WTC11 (cell line): Measurements from ENCODE around the gene EXOC6. TPM values are rescaled to one million over a fixed set of nuclear protein-coding genes. Genes with fewer than 3 reads are reported as not detected.

Source experiments
- ATAC-seq: fragments of 200-7000 bp; cut with Tn5 transposase; 2 replicates; pipeline ENCODE4 v1.10.0; 2021; ENCODE audit warnings: mild to moderate bottlenecking, moderate library complexity
- CTCF ChIA-PET: fragments of 300-600 bp; sonication (Branson Sonifier 250); formaldehyde crosslinking; loops from one replicate; lab custom pipeline; 2021; ENCODE audit warnings: antibody characterized with exemption; lab: Charles Lee
- POLR2A ChIA-PET: fragments of 350-600 bp; sonication (Branson Sonifier 250); formaldehyde crosslinking; loops from one replicate; lab custom pipeline; 2021; ENCODE audit warnings: antibody characterized with exemption; lab: Charles Lee
- DNase-seq: peaks from one replicate; pipeline ENCODE4 v3.0.0; 2021; ENCODE audit warnings: low spot score
- H3K27ac Mint-ChIP-seq: 2 replicates; pipeline ENCODE4 v1.8.0; 2021; ENCODE audit warnings: mixed read lengths
- H3K27me3 Mint-ChIP-seq: 2 replicates; pipeline ENCODE4 v1.8.0; 2021; ENCODE audit warnings: low read depth, mild to moderate bottlenecking, moderate library complexity, mixed read lengths
- H3K36me3 Mint-ChIP-seq: 2 replicates; pipeline ENCODE4 v1.8.0; 2021; ENCODE audit warnings: mixed read lengths
- H3K4me1 Mint-ChIP-seq: 2 replicates; pipeline ENCODE4 v1.8.0; 2022; ENCODE audit warnings: mixed read lengths
- H3K4me3 Mint-ChIP-seq: 2 replicates; pipeline ENCODE4 v1.8.0; 2021; ENCODE audit warnings: mild to moderate bottlenecking, moderate library complexity, mixed read lengths
- H3K9me3 Mint-ChIP-seq: 2 replicates; pipeline ENCODE4 v1.8.0; 2021; ENCODE audit warnings: mixed read lengths
- AR ChIP-seq: fragments of 250-450 bp; sonication (Bioruptor Pico); IDR thresholded peaks from 2 replicates; pipeline ENCODE4 v1.9.0; 2021; ENCODE audit warnings: mild to moderate bottlenecking
- E2F4 ChIP-seq: sonication (generic); formaldehyde crosslinking; IDR thresholded peaks from 2 replicates; pipeline ENCODE4 v1.8.1; 2022; ENCODE audit warnings: low read depth, mild to moderate bottlenecking, moderate library complexity, missing genetic modification reagents, borderline replicate concordance
- EMX1 ChIP-seq: fragments of 250-450 bp; sonication (Bioruptor Pico); IDR thresholded peaks from 2 replicates; pipeline ENCODE4 v1.8.0; 2021; ENCODE audit warnings: mild to moderate bottlenecking
- ESRRA ChIP-seq: sonication (generic); formaldehyde crosslinking; IDR thresholded peaks from 2 replicates; pipeline ENCODE4 v1.8.1; 2022; ENCODE audit warnings: mild to moderate bottlenecking, missing genetic modification reagents, borderline replicate concordance
- ETV6 ChIP-seq: sonication (generic); formaldehyde crosslinking; IDR thresholded peaks from 2 replicates; pipeline ENCODE4 v1.8.1; 2022; ENCODE audit warnings: mild to moderate bottlenecking, missing genetic modification reagents
- FOXK1 ChIP-seq: sonication (generic); formaldehyde crosslinking; IDR thresholded peaks from 2 replicates; pipeline ENCODE4 v1.8.0; 2022; ENCODE audit warnings: mild to moderate bottlenecking, moderate library complexity, missing genetic modification reagents
- FOXP4 ChIP-seq: sonication (generic); formaldehyde crosslinking; IDR thresholded peaks from 2 replicates; pipeline ENCODE4 v1.8.0; 2022; ENCODE audit warnings: mild to moderate bottlenecking, missing genetic modification reagents
- IRF1 ChIP-seq: sonication (generic); formaldehyde crosslinking; IDR thresholded peaks from 2 replicates; pipeline ENCODE4 v1.8.0; 2023; ENCODE audit warnings: missing genetic modification reagents
- JUN ChIP-seq: sonication (generic); formaldehyde crosslinking; IDR thresholded peaks from 2 replicates; pipeline ENCODE4 v1.8.0; 2023; ENCODE audit warnings: mild to moderate bottlenecking, missing genetic modification reagents
- MAX ChIP-seq: sonication (generic); formaldehyde crosslinking; IDR thresholded peaks from 2 replicates; pipeline ENCODE4 v1.8.0; 2022; ENCODE audit warnings: mild to moderate bottlenecking, missing genetic modification reagents
- NFE2L1 ChIP-seq: sonication (generic); formaldehyde crosslinking; IDR thresholded peaks from 2 replicates; pipeline ENCODE4 v1.8.1; 2023; ENCODE audit warnings: missing genetic modification reagents
- NR1H2 ChIP-seq: sonication (generic); formaldehyde crosslinking; IDR thresholded peaks from 2 replicates; pipeline ENCODE4 v1.9.0; 2021; ENCODE audit warnings: mild to moderate bottlenecking, moderate library complexity, missing genetic modification reagents
- PRDM15 ChIP-seq: sonication (generic); formaldehyde crosslinking; IDR thresholded peaks from 2 replicates; pipeline ENCODE4 v1.8.0; 2022; ENCODE audit warnings: missing genetic modification reagents
- PRRX2 ChIP-seq: fragments of 250-450 bp; sonication (Bioruptor Pico); IDR thresholded peaks from 2 replicates; pipeline ENCODE4 v1.8.0; 2021; ENCODE audit warnings: mild to moderate bottlenecking
- RORB ChIP-seq: fragments of 250-450 bp; sonication (Bioruptor Pico); IDR thresholded peaks from 2 replicates; pipeline ENCODE4 v1.9.0; 2021; ENCODE audit warnings: mild to moderate bottlenecking
- SP1 ChIP-seq: sonication (generic); formaldehyde crosslinking; conservative IDR thresholded peaks from 2 replicates; pipeline ENCODE4 v1.8.1; 2022; ENCODE audit warnings: missing genetic modification reagents
- TCF7 ChIP-seq: sonication (generic); formaldehyde crosslinking; IDR thresholded peaks from 2 replicates; pipeline ENCODE4 v1.8.0; 2022; ENCODE audit warnings: mild to moderate bottlenecking, low read depth, missing genetic modification reagents, moderate library complexity
- ZNF138 ChIP-seq: sonication (generic); formaldehyde crosslinking; conservative IDR thresholded peaks from 2 replicates; pipeline ENCODE4 v1.8.1; 2022; ENCODE audit warnings: mild to moderate bottlenecking, moderate library complexity, missing genetic modification reagents
- ZNF281 ChIP-seq: sonication (generic); formaldehyde crosslinking; IDR thresholded peaks from 2 replicates; pipeline ENCODE4 v1.8.0; 2023; ENCODE audit warnings: mild to moderate bottlenecking, missing genetic modification reagents
- ZNF416 ChIP-seq: fragments of 250-450 bp; sonication (Bioruptor Pico); IDR thresholded peaks from 2 replicates; pipeline ENCODE4 v1.9.0; 2021; ENCODE audit warnings: mild to moderate bottlenecking, inconsistent platforms
- total RNA-seq: library from RNA; stranded (reverse); gene quantifications from 3 replicates; pipeline ENCODE4 v1.2.3, GENCODE V29; 2021

Gene EXOC6
- total RNA-seq, 1 experiment from 2014 or later, result 5.0 TPM

- TF ChIP-seq ESRRA (CRISPR knock-in tag), result no peak
- no peak for TF ChIP-seq FOXK1 (CRISPR knock-in tag)
- TF ChIP-seq IRF1 (CRISPR knock-in tag), result no peak
- TF ChIP-seq MAX (CRISPR knock-in tag), result no peak
- TF ChIP-seq PRRX2 (CRISPR knock-in tag), result no peak
- TF ChIP-seq EMX1, result no peak
- no peak for TF ChIP-seq FOXP4
- no peak for TF ChIP-seq ETV6 (CRISPR knock-in tag)
These were observed 38.5 kb upstream of the EXOC6 start (continued) for GRCh38 chr10:92809840-92810239.

GRCh38 chr10:92810934-92811532, 37.3 kb upstream of the EXOC6 start:
- no peak overlapping the region for H3K4me3 Mint-ChIP-seq
- ChIA-PET POLR2A (no interaction called here), CTCF (interaction anchor here (1.0 kb wide), 1 partner anchor 28 kb away, joined by 3 read pairs; no protein-coding TSS in a partner anchor)
- no peaks in the 10 kb centered on the region for H3K9me3 Mint-ChIP-seq
- TF ChIP-seq RORB (CRISPR knock-in tag) (0 out of 2 replicates have a peak, but pooled peaks have one; percentile 21), ZNF416 (CRISPR knock-in tag) (no peak), E2F4 (no peak), JUN (CRISPR knock-in tag) (no peak)
- peaks cover 4% of the 10 kb centered on the region; the same call in 1 of the 2 replicates for H3K27me3 Mint-ChIP-seq
- H3K36me3 Mint-ChIP-seq, result no peaks in the 10 kb centered on the region
- ATAC-seq (no peak), DNase-seq (no peak)
- H3K4me1 Mint-ChIP-seq, result peaks cover 5% of the 10 kb centered on the region
- no peak overlapping the region for H3K27ac Mint-ChIP-seq

- no peak overlapping the region for H3K4me3 Mint-ChIP-seq
- ChIA-PET POLR2A (no interaction called here), CTCF (no interaction called here)
- H3K36me3 Mint-ChIP-seq, result no peaks in the 10 kb centered on the region
- no peak for ATAC-seq
- no peaks in the 10 kb centered on the region for H3K4me1 Mint-ChIP-seq
- H3K9me3 Mint-ChIP-seq, result no peaks in the 10 kb centered on the region
- H3K27me3 Mint-ChIP-seq, result peaks cover 4% of the 10 kb centered on the region
- H3K27ac Mint-ChIP-seq, result no peak overlapping the region
- no peak for DNase-seq
- no peak for TF ChIP-seq PRDM15 (CRISPR knock-in tag)
- no peak for TF ChIP-seq SP1 (CRISPR knock-in tag)
- no peak for TF ChIP-seq TCF7 (CRISPR knock-in tag)
- no peak for TF ChIP-seq FOXK1 (CRISPR knock-in tag)
- no peak for TF ChIP-seq AR (CRISPR knock-in tag)
- TF ChIP-seq NR1H2, result no peak
- TF ChIP-seq ZNF281 (CRISPR knock-in tag), result no peak
- no peak for TF ChIP-seq ZNF138 (CRISPR knock-in tag)
- no peak for TF ChIP-seq NFE2L1
These were observed 36.3 kb upstream of the EXOC6 start for GRCh38 chr10:92811986-92812385.
